H9 (cell line): ENCODE measurements around the gene SHROOM1. TPM values are rescaled to one million over a fixed set of nuclear protein-coding genes. Genes with fewer than 3 reads are reported as not detected.

Source experiments
- DNase-seq: peaks from one replicate; pipeline ENCODE4 v3.0.0-alpha.2; 2017
- H2AFZ ChIP-seq: one replicate; pipeline ENCODE4 v1.6.1; 2013; ENCODE audit warnings: mild to moderate bottlenecking, low read length, control low read depth, moderate library complexity
- H2AK5ac ChIP-seq: 2 replicates; pipeline ENCODE4 v1.6.1; 2013; ENCODE audit warnings: low read length, control low read depth, mixed read lengths; ENCODE audit not compliant: insufficient read length
- H2BK120ac ChIP-seq: one replicate; pipeline ENCODE4 v1.6.1; 2013; ENCODE audit warnings: low read depth, mild to moderate bottlenecking, low read length, control low read depth, inconsistent platforms; ENCODE audit not compliant: poor library complexity, severe bottlenecking
- H2BK12ac ChIP-seq: 2 replicates; pipeline ENCODE4 v1.6.1; 2013; ENCODE audit warnings: low read length, control low read depth, mixed read lengths, low read depth; ENCODE audit not compliant: insufficient read length
- H2BK15ac ChIP-seq: 2 replicates; pipeline ENCODE4 v1.6.1; 2013; ENCODE audit warnings: low read depth, low read length, control low read depth
- H2BK20ac ChIP-seq: one replicate; pipeline ENCODE4 v1.6.1; 2013; ENCODE audit warnings: low read depth, mild to moderate bottlenecking, low read length, control low read depth, inconsistent platforms; ENCODE audit not compliant: poor library complexity, severe bottlenecking
- H2BK5ac ChIP-seq: 2 replicates; pipeline ENCODE4 v1.6.1; 2013; ENCODE audit warnings: low read length, control low read depth, mixed read lengths; ENCODE audit not compliant: insufficient read length
- H3K14ac ChIP-seq: 2 replicates; pipeline ENCODE4 v1.6.1; 2013; ENCODE audit warnings: low read length, control low read depth; ENCODE audit not compliant: insufficient read depth
- H3K18ac ChIP-seq: 2 replicates; pipeline ENCODE4 v1.6.1; 2013; ENCODE audit warnings: low read depth, mild to moderate bottlenecking, mixed read lengths, low read length, control low read depth; ENCODE audit not compliant: insufficient read length
- H3K23ac ChIP-seq: 2 replicates; pipeline ENCODE4 v1.6.1; 2013; ENCODE audit warnings: low read length, control low read depth, mixed read lengths, low read depth; ENCODE audit not compliant: insufficient read length
- H3K23me2 ChIP-seq: 2 replicates; pipeline ENCODE4 v1.6.1; 2013; ENCODE audit warnings: low read depth, mild to moderate bottlenecking, mixed read lengths, low read length, control low read depth; ENCODE audit not compliant: insufficient read length, poor library complexity, severe bottlenecking
- H3K27ac ChIP-seq: 2 replicates; pipeline ENCODE4 v1.5.1; 2013; ENCODE audit warnings: low read length, control low read depth, mixed read lengths, low read depth; ENCODE audit not compliant: insufficient read length
- H3K27me3 ChIP-seq: 2 replicates; pipeline ENCODE4 v1.6.1; 2013; ENCODE audit warnings: low read length, control low read depth, inconsistent platforms; ENCODE audit not compliant: insufficient read depth
- H3K4ac ChIP-seq: 2 replicates; pipeline ENCODE4 v1.6.1; 2013; ENCODE audit warnings: low read depth, mild to moderate bottlenecking, control low read depth, inconsistent platforms, low read length, moderate library complexity
- H3K4me1 ChIP-seq: 2 replicates; pipeline ENCODE4 v1.6.1; 2013; ENCODE audit warnings: low read length, control low read depth, inconsistent platforms; ENCODE audit not compliant: insufficient read depth
- H3K4me2 ChIP-seq: 2 replicates; pipeline ENCODE4 v1.6.1; 2013; ENCODE audit warnings: low read length, control low read depth, mixed read lengths; ENCODE audit not compliant: insufficient read length, insufficient read depth
- H3K56ac ChIP-seq: 2 replicates; pipeline ENCODE4 v1.6.1; 2013; ENCODE audit warnings: low read depth, mild to moderate bottlenecking, mixed read lengths, low read length, control low read depth; ENCODE audit not compliant: insufficient read length
- H3K79me1 ChIP-seq: 2 replicates; pipeline ENCODE4 v1.6.1; 2013; ENCODE audit warnings: low read depth, mild to moderate bottlenecking, moderate library complexity, low read length, control low read depth, inconsistent platforms; ENCODE audit not compliant: insufficient read depth, poor library complexity, severe bottlenecking
- H3K79me2 ChIP-seq: 2 replicates; pipeline ENCODE4 v1.6.1; 2013; ENCODE audit warnings: low read length, control low read depth, inconsistent platforms; ENCODE audit not compliant: insufficient read depth
- H3K9ac ChIP-seq: 2 replicates; pipeline ENCODE4 v1.6.1; 2013; ENCODE audit warnings: low read length, control low read depth, mixed read lengths; ENCODE audit not compliant: insufficient read length; ENCODE audit errors: extremely low read depth
- H3K9me3 ChIP-seq: one replicate; pipeline ENCODE4 v1.6.1; 2013; ENCODE audit warnings: low read depth, low read length, inconsistent platforms; ENCODE audit not compliant: control insufficient read depth
- H3T11ph ChIP-seq: one replicate; pipeline ENCODE4 v1.6.1; 2013; ENCODE audit warnings: mild to moderate bottlenecking, low read length, control low read depth, inconsistent platforms
- H4K20me1 ChIP-seq: one replicate; pipeline ENCODE4 v1.6.1; 2013; ENCODE audit not compliant: control insufficient read depth, insufficient read length, insufficient read depth
- H4K5ac ChIP-seq: 2 replicates; pipeline ENCODE4 v1.6.1; 2013; ENCODE audit warnings: low read depth, mild to moderate bottlenecking, mixed read lengths, low read length, control low read depth; ENCODE audit not compliant: insufficient read length
- H4K8ac ChIP-seq: replicated peaks from 2 replicates; pipeline ENCODE4 v1.6.1; 2013; ENCODE audit warnings: low read length, control low read depth, mixed read lengths, low read depth; ENCODE audit not compliant: insufficient read length
- H4K91ac ChIP-seq: 2 replicates; pipeline ENCODE4 v1.6.1; 2013; ENCODE audit warnings: low read depth, mild to moderate bottlenecking, moderate library complexity, mixed read lengths, low read length, control low read depth; ENCODE audit not compliant: insufficient read length
- H3K27ac Mint-ChIP-seq, 3 experiments: 2 replicates in 2 of 3; 3 replicates in 1 of 3; pipeline ENCODE4 v1.8.0; 2020 to 2021; ENCODE audit warnings: mixed read lengths in 3 of 3, mild to moderate bottlenecking in 1 of 3, moderate library complexity in 1 of 3
- H3K27me3 Mint-ChIP-seq: 2 replicates; pipeline ENCODE4 v1.8.0; 2021; ENCODE audit warnings: low read depth, mild to moderate bottlenecking, moderate library complexity, mixed read lengths
- H3K36me3 Mint-ChIP-seq, 3 experiments: 2 replicates in 2 of 3; 3 replicates in 1 of 3; pipeline ENCODE4 v1.8.0; 2020 to 2021; ENCODE audit warnings: low read depth in 3 of 3, mixed read lengths in 3 of 3; ENCODE audit not compliant: insufficient read depth in 1 of 3
- H3K4me1 Mint-ChIP-seq, 2 experiments: 2 replicates each; pipeline ENCODE4 v1.8.0; 2020; ENCODE audit warnings: mixed read lengths in 2 of 2
- H3K4me3 Mint-ChIP-seq, 2 experiments: 2 replicates in 1 of 2; 3 replicates in 1 of 2; pipeline ENCODE4 v1.8.0; 2020 to 2021; ENCODE audit warnings: mild to moderate bottlenecking in 2 of 2, mixed read lengths in 2 of 2, moderate library complexity in 1 of 2
- H3K9me3 Mint-ChIP-seq, 2 experiments: 2 replicates in 1 of 2; 3 replicates in 1 of 2; pipeline ENCODE4 v1.8.0; 2020; ENCODE audit warnings: mild to moderate bottlenecking in 2 of 2, mixed read lengths in 2 of 2, moderate library complexity in 1 of 2
- WGBS: extraction: QIAGEN DNeasy Blood & Tissue Kit; methylation state at CpG from one replicate; pipeline ENCODE4 v1.1.7; 2013; ENCODE audit warnings: missing lambda C conversion rate, low lambda C conversion rate, mixed read lengths; ENCODE audit not compliant: insufficient read length; ENCODE audit errors: extremely low coverage; 5-methylcytosine and 5-hydroxymethylcytosine counted together
- total RNA-seq: library from RNA; stranded (reverse); gene quantifications from 2 replicates; pipeline ENCODE4 v1.2.1, GENCODE V29; 2021
- TF ChIP-seq, protein P1 (sequence below): fragments of 200-600 bp; sonication (generic); conservative IDR thresholded peaks from 3 replicates; pipeline ENCODE4 v1.8.0; 2021; ENCODE audit warnings: antibody characterized with exemption, mild to moderate bottlenecking

The SHROOM1 gene
- total RNA-seq, 1 experiment from 2014 or later, result 7.0 TPM

DNA sequence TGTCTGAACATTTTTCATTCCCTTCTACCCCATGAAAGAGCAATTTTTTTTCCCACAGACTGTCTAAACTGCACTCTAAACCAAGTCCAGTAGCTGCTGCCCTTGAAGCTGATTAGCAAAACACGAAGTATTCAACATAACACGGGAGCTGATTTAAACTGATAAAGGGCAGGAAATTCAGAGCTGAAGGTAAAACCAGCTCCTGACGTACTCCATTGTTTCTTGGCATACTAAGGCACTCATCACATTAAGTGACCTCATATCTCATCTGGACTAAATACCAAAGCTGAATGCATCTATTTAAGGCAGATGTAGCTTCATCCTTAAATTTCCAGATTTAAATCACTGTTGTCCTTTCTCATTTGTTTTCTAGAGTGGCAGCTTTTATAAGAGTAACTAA is 23.9 kb upstream of the SHROOM1 start:
- no peak overlapping the region for H3K27ac ChIP-seq
- no peak overlapping the region for H3K27ac Mint-ChIP-seq
- no peaks in the 10 kb centered on the region for H3K4me1 ChIP-seq
- no peak overlapping the region for H3K18ac ChIP-seq
- no peaks in the 10 kb centered on the region for H3K79me2 ChIP-seq
- H3K14ac ChIP-seq, result no peak overlapping the region
- WGBS, result no CpG with 5 or more reads among the region's 3 CpGs
- H3K56ac ChIP-seq, result no peak overlapping the region
- H2AFZ ChIP-seq, result no peak overlapping the region
- H3T11ph ChIP-seq, result no peak overlapping the region
- H3K9me3 Mint-ChIP-seq, result no peaks in the 10 kb centered on the region
- no peaks in the 10 kb centered on the region for H3K79me1 ChIP-seq
- H4K5ac ChIP-seq, result no peak overlapping the region
- no peak overlapping the region for H4K8ac ChIP-seq
- no peak overlapping the region for H4K91ac ChIP-seq
- DNase-seq, result no peak
- H2BK15ac ChIP-seq, result no peak overlapping the region
- no peaks in the 10 kb centered on the region for H3K27me3 ChIP-seq
- H2BK5ac ChIP-seq, result no peak overlapping the region
- no peaks in the 10 kb centered on the region; the same call in 1 of the 2 replicates for H3K27me3 Mint-ChIP-seq
- peaks cover 3 to 8% of the 10 kb centered on the region in 2 experiments; a peak in 3 of 4 replicates for H3K4me1 Mint-ChIP-seq
- no peak overlapping the region for H3K23ac ChIP-seq
- no peaks in the 10 kb centered on the region for H4K20me1 ChIP-seq
- no peak overlapping the region for H2BK120ac ChIP-seq
- H3K4me3 Mint-ChIP-seq, result no peak overlapping the region
- H3K9me3 ChIP-seq, result no peaks in the 10 kb centered on the region
- H3K9ac ChIP-seq, result no peak overlapping the region
- no peak overlapping the region for H2AK5ac ChIP-seq
- no peak overlapping the region for H2BK12ac ChIP-seq
- H2BK20ac ChIP-seq, result no peak overlapping the region
- TF ChIP-seq, protein P1, sequence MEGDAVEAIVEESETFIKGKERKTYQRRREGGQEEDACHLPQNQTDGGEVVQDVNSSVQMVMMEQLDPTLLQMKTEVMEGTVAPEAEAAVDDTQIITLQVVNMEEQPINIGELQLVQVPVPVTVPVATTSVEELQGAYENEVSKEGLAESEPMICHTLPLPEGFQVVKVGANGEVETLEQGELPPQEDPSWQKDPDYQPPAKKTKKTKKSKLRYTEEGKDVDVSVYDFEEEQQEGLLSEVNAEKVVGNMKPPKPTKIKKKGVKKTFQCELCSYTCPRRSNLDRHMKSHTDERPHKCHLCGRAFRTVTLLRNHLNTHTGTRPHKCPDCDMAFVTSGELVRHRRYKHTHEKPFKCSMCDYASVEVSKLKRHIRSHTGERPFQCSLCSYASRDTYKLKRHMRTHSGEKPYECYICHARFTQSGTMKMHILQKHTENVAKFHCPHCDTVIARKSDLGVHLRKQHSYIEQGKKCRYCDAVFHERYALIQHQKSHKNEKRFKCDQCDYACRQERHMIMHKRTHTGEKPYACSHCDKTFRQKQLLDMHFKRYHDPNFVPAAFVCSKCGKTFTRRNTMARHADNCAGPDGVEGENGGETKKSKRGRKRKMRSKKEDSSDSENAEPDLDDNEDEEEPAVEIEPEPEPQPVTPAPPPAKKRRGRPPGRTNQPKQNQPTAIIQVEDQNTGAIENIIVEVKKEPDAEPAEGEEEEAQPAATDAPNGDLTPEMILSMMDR, result no peak
- H3K36me3 Mint-ChIP-seq, result no peaks in the 10 kb centered on the region
- no peak overlapping the region for H3K4ac ChIP-seq
- no peak overlapping the region for H3K4me2 ChIP-seq
- H3K23me2 ChIP-seq, result no peaks in the 10 kb centered on the region
